Suppressor macrophage treated with lipopolysaccharide for 1 hour (primary cell): ENCODE data around the gene TERT.
"Not testable (repeated sequence)": the region's sequence is repeated elsewhere in the genome, so short reads cannot be mapped to it uniquely, and the experiment has no call there.

Source experiments
- DNase-seq, 3 donors: peaks; one replicate each; pipeline ENCODE4 v3.0.0-alpha.2; 2020 to 2022

Gene TERT

GRCh38 chr5:1231354-1231905 is 63.4 kb downstream of the TERT start:
- DNase-seq = no peak

GRCh38 chr5:1230551-1230950 is 64.3 kb downstream of the TERT start:
- DNase-seq = no peak

GRCh38 chr5:1229822-1230221 is 65.0 kb downstream of the TERT start:
- DNase-seq = no peak

- not testable (repeated sequence) for DNase-seq
Measured at GRCh38 chr5:1229023-1229422, 65.8 kb downstream of the TERT start.

GRCh38 chr5:1228120-1228519 is 66.7 kb downstream of the TERT start:
- DNase-seq = no peak

- no peak for DNase-seq
Measured at GRCh38 chr5:1227667-1228066, 67.2 kb downstream of the TERT start.

GRCh38 chr5:1226839-1227581 is 67.9 kb downstream of the TERT start:
- no peak for DNase-seq

DNA sequence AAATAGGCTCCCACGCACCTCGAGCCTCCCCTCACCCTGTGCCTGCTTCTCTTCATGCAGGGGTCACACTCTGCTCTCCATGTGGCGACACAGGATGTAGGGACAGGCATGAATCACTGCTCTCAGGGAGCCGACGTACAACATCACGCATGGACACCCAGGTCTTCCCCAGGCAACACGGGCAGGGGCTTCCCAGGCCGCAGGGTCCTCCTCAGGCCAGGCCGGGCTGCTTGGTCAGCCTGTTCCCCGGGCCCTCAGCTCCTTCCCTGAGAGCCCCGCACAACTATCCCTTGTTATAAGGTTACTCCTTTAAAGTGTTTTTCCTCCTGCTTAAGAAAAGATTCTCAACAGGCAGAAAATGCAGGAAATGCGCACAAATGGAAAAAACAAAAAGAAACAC is 68.6 kb downstream of the TERT start:
- no peak for DNase-seq

- DNase-seq = no peak
Measured at GRCh38 chr5:1225081-1225480, 69.8 kb downstream of the TERT start, which contains the start of gene SLC6A18. Gene SLC6A18 (plus strand): TSS chr5:1225381. CDS start chr5:1225478, 97 bp downstream.

DNA sequence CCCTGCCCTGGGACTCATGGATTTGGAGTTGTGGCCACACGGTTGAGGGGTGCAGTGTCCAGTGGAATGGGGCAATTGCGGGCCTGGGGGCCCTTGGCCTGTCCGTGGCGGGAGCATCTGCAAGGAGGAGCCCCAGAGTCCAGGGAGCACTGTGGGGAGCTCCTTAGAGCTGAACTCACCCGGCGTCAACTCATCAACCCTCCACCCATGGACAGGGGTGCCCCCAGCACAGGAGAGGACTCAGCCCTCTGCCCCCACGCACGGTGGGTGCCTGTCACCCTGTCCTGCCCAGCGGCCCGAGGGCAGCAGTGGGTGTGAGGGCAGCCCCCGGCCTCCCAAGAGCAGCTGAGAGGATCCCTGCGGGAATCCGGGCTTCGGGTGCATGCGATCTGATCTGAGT is 70.2 kb downstream of the TERT start:
- no peak for DNase-seq

GRCh38 chr5:1223278-1223670 is 71.6 kb downstream of the TERT start:
- DNase-seq = no peak

DNA sequence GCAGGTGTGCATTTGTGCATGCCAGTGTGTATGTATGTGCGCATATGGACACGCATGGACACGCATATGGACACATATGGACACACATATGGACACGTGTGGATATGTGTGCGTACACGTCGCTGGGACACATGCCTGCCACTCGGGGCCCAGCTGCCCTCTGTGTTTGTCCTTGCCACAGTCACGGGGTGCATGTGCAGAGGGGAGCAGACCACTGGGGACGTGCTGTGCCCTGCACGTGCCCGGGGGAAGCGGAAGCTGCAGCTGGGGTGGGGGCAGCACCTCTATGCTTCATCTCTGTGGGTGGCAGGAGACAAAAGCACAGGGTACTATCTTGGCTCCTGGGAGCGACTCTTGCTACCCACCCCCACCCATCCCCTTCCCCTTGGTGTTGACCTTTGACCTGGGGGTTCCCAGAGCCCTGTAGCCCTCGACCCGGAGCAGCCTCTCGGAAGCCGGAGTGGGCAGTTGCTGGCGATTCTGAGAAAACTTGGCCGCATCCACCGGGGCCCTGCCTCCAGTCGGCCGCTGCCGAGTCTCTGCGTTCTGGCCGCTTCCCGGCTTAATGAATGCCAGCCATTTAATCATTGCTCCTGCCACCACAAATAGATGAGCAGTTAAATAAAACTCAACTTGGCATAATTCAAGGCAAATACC is 72.1 kb downstream of the TERT start:
- DNase-seq = no peak

GRCh38 chr5:1222147-1222546 is 72.7 kb downstream of the TERT start:
- no peak for DNase-seq

DNA sequence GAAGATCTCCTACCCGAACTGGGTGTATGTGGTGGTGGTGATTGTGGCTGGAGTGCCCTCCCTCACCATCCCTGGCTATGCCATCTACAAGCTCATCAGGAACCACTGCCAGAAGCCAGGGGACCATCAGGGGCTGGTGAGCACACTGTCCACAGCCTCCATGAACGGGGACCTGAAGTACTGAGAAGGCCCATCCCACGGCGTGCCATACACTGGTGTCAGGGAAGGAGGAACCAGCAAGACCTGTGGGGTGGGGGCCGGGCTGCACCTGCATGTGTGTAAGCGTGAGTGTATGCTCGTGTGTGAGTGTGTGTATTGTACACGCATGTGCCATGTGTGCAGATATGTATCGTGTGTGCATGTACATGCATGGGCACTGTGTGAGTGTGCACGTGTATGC is 73.1 kb downstream of the TERT start:
- DNase-seq = no peak

DNA sequence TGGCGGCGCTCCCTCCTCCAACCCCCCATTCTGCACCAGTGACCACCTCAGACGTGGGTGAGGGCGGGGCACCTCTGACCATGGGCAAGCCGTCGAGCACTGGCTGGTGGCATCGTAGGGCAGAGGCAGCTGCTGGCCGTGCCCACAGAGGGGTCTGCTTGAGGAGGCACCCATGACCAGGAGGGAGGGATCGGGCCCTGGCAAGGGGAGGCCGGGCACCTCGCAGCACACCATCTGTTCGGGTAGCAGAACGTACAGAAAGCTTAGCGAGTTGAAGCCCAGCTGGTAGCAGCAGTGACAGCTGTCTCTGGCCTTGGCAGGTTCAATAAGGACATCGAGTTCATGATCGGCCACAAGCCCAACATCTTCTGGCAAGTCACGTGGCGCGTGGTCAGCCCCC is 74.0 kb downstream of the TERT start:
- no peak for DNase-seq

DNA sequence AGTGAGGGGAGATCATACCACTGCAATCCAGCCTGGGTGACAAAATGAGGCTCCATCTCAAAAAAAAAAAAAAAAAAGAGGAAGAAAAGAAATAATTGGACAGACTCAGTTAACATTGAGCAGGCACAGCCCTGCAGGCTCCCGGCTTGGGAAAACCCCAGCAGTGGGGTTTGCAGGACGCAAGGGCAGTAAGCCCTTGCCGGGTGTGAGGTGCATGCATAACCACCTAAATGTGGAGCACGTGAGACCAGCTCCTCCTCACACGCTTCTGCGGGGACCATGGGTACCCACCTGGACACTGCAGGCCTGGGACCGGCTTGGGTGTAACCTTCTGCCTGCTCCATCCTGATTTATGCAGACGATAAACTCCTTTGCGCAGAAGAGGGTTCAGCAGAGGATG is 74.5 kb downstream of the TERT start:
- DNase-seq = no peak

DNA sequence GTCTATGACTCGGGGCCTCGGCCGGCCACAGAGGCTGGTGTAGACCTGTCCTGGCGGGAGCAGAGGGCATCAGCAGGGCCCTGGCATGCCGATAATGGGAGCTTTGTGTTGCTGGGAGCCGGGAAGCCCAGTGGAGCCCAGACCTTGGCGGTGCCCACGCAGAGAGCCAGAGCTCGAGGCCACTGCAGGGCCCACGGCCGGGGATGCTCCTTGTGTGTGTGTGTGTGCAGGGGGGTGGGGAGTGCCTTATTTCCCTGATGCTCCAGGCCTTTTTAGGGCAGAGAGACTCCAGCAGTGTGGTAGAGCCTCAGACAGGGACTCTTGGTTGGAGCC is 75.1 kb downstream of the TERT start:
- no peak for DNase-seq

- no peak for DNase-seq
Measured at GRCh38 chr5:1219098-1219767, 75.6 kb downstream of the TERT start.

DNA sequence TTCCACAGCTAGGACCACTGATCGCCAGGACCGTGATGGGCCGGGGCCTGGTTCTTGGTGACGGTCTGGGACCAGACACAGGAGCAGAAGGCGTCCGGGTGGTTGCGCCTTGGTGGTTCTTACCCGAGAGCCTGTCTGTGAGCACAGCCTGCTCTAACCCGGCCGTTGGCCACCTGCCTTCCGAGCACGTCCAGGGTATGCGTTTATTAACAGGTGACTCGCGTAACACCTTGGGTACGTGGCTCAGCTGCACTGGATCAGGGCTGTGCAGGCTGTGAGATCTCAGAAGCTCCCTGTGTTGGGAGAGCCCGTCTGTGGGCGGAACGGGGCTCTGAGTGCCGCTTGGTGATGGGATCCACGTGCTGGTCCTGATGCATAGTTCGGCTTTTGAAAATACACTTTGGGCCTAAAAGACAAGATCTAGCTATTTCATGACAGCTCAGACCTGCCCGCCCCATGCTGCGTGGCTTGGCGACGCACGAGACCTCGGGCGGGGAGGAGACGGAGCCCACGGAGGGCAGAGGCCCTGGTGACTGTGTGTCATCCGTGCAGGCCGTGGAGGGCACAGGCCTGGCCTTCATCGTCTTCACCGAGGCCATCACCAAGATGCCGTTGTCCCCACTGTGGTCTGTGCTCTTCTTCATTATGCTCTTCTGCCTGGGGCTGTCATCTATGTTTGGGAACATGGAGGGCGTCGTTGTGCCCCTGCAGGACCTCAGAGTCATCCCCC is 76.4 kb downstream of the TERT start:
- no peak for DNase-seq

GRCh38 chr5:1217596-1218206 is 77.2 kb downstream of the TERT start:
- no peak for DNase-seq

DNA sequence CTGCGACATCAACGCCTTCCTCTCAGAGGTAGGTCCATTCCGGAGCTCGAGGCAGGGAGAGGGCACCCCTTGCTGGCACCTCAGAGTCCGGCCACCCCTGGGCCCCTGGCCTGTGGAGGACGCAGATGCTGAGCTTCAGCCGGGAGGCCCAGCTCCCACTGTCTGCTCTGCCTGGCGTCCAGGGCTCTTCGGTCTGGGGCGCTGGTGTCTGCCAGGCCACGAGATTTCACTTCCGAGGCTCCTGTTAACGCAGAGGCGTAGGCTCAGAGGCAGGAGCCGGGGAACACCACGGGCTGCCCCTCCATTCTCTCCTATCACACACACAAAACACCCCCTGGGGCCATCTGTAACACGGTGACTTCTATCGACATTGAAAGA is 78.0 kb downstream of the TERT start:
- DNase-seq = no peak

- DNase-seq = no peak
Measured at GRCh38 chr5:1216211-1216917, 78.5 kb downstream of the TERT start.
